ENCODE data around the gene THBD. TPM values are rescaled to one million over a fixed set of nuclear protein-coding genes. Genes with fewer than 3 reads are reported as not detected.

The THBD gene
- total and polyA plus RNA-seq, 4 experiments from 2014 or later = 0.05 to 0.50 (median 0.29) TPM; not detected in 1

DNA sequence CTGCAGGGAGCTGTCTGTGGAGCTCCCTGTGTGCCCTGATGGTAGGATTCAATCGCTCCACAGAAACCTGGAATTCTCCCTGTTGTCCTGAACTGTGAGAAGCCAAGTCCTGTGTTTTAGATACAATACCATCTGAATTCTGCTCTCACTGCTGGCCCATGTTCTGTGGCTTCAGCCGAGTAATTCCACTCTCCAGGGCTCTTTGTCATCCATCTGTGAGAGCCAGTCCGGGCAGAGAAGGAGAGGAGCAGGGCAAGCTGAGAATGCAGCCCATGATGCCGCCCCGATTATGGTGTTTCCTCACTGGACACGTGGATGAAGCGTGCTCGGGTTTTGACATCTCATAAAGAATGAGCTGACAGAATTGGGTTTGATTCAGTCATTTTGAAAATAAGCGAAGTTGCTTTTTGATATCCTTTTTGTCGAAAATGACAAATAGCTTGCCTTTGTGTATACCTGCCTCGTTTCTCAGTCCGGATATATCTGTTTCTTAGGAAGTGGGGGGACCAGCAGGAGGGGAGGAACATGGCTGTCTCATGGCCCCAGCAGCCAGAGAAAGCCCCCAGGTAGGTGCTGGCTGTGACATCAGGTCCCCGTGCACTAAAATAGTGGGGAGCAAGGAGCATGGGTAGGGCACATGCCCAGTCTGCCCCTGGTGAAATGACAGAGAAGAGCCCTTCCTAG lies 44.9 kb upstream of the THBD start:
- Mint-ChIP-seq H3K27ac (no peak overlapping the region), H3K27me3 (peaks cover 1 to 2% of the 10 kb centered on the region in 2 donors), H3K4me3 (no peak overlapping the region), H3K4me1 (no peaks in the 10 kb centered on the region), H3K9me3 (peaks cover 0 to 2% (median 0%) of the 10 kb centered on the region in 8 donors), H3K36me3 (no peaks in the 10 kb centered on the region)
- POLR2A ChIA-PET (ENCODE audit: partially characterized antibody) = no interaction called here
- intact Hi-C loops (cut with micrococcal nuclease) = no loop called here
- CTCF ChIA-PET (ENCODE audit: partially characterized antibody) = no interaction called here
- Histone ChIP-seq H3K4me1 (ENCODE audit: insufficient read depth, low read length) (no peaks in the 10 kb centered on the region), H3K9me3 (ENCODE audit: control insufficient read depth in 1 of 2, low read length in 2 of 2) (no peaks in the 10 kb centered on the region), H3K36me3 (ENCODE audit: insufficient read depth, low read length) (no peaks in the 10 kb centered on the region), H3K27me3 (ENCODE audit: insufficient read depth, low read length) (no peaks in the 10 kb centered on the region), H3K4me3 (ENCODE audit: low read length in 2 of 2) (no peak overlapping the region), H3K27ac (ENCODE audit: low read depth, low read length) (no peak overlapping the region)
- no peak for DNase-seq

DNA sequence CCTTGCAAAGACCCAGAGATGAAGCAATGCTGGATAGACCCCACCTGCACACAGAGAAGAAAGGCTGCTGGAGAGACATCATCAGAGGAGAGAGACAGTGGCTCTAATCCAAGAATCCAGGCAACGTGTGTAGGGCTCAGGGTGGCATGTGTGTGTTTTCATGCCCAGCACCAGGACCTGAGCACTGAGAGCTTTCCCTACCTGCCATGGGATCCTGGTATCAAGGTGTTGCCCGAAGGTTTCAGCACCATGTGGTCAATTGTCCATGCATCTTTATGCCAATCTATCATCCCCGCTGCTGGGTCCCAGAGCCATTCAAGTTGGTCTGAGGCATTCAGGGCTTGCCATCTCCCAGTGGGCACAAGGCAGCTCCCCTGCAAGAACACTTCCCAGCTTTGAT lies 44.1 kb upstream of the THBD start:
- no peak overlapping the region for H3K27ac ChIP-seq (ENCODE audit: low read depth, low read length)
- intact Hi-C loops (cut with micrococcal nuclease) = no loop called here
- H3K27ac Mint-ChIP-seq = no peak overlapping the region
- no peaks in the 10 kb centered on the region for H3K4me1 ChIP-seq (ENCODE audit: insufficient read depth, low read length)
- no peak overlapping the region for H3K4me3 ChIP-seq (ENCODE audit: low read length in 2 of 2)
- no peaks in the 10 kb centered on the region for H3K36me3 ChIP-seq (ENCODE audit: insufficient read depth, low read length)
- POLR2A ChIA-PET (ENCODE audit: partially characterized antibody) = no interaction called here
- H3K27me3 ChIP-seq (ENCODE audit: insufficient read depth, low read length) = no peaks in the 10 kb centered on the region
- H3K36me3 Mint-ChIP-seq = no peaks in the 10 kb centered on the region
- DNase-seq = no peak
- no peaks in the 10 kb centered on the region for H3K9me3 Mint-ChIP-seq
- H3K4me3 Mint-ChIP-seq = no peak overlapping the region
- no peaks in the 10 kb centered on the region for H3K9me3 ChIP-seq (ENCODE audit: control insufficient read depth in 1 of 2, low read length in 2 of 2)
- no peaks in the 10 kb centered on the region for H3K4me1 Mint-ChIP-seq
- peaks cover 1 to 3% of the 10 kb centered on the region in 2 donors for H3K27me3 Mint-ChIP-seq
- CTCF ChIA-PET (ENCODE audit: partially characterized antibody) = no interaction called here

GRCh38 chr20:23092861-23093495 lies 43.5 kb upstream of the THBD start:
- Histone ChIP-seq H3K4me3 (ENCODE audit: low read length in 2 of 2) (no peak overlapping the region), H3K4me1 (ENCODE audit: insufficient read depth, low read length) (no peaks in the 10 kb centered on the region), H3K36me3 (ENCODE audit: insufficient read depth, low read length) (no peaks in the 10 kb centered on the region), H3K9me3 (ENCODE audit: control insufficient read depth in 1 of 2, low read length in 2 of 2) (no peaks in the 10 kb centered on the region), H3K27ac (ENCODE audit: low read depth, low read length) (no peak overlapping the region), H3K27me3 (ENCODE audit: insufficient read depth, low read length) (no peaks in the 10 kb centered on the region)
- Mint-ChIP-seq H3K9me3 (no peaks in the 10 kb centered on the region), H3K36me3 (no peaks in the 10 kb centered on the region), H3K27me3 (peaks cover 1 to 2% of the 10 kb centered on the region in 2 donors), H3K4me1 (no peaks in the 10 kb centered on the region), H3K4me3 (no peak overlapping the region), H3K27ac (no peak overlapping the region)
- intact Hi-C loops (cut with micrococcal nuclease) = no loop called here
- ChIA-PET POLR2A (ENCODE audit: partially characterized antibody) (no interaction called here), CTCF (ENCODE audit: partially characterized antibody) (no interaction called here)
- DNase-seq = no peak

DNA sequence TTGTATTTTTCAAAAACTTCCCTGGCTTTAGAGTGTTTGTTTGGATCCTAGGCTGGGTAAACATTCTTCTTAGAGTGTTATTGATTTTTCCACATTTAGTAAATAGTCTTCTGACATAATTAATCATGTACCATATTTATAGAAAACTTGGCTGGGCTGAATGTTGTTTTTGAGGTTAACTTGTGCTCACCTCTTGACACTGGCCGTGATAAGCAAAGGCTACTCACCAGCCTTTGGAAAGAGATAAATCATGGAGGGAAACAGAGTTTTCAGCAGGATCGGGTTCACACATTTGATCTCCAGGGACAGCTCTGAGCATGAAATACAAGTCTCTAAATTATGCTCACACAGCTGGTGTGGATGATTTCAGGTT lies 42.9 kb upstream of the THBD start:
- Histone ChIP-seq H3K27me3 (ENCODE audit: insufficient read depth, low read length) (no peaks in the 10 kb centered on the region), H3K4me3 (ENCODE audit: low read length in 2 of 2) (no peak overlapping the region), H3K36me3 (ENCODE audit: insufficient read depth, low read length) (no peaks in the 10 kb centered on the region), H3K27ac (ENCODE audit: low read depth, low read length) (no peak overlapping the region), H3K4me1 (ENCODE audit: insufficient read depth, low read length) (peaks cover under 1% of the 10 kb centered on the region), H3K9me3 (ENCODE audit: control insufficient read depth in 1 of 2, low read length in 2 of 2) (no peaks in the 10 kb centered on the region)
- Mint-ChIP-seq H3K36me3 (no peaks in the 10 kb centered on the region), H3K9me3 (no peaks in the 10 kb centered on the region), H3K4me3 (no peak overlapping the region), H3K27me3 (peaks cover 2 to 4% of the 10 kb centered on the region in 2 donors), H3K4me1 (peaks cover 0 to 5% (median 1%) of the 10 kb centered on the region in 4 donors), H3K27ac (no peak overlapping the region)
- intact Hi-C loops (cut with micrococcal nuclease) = no loop called here
- DNase-seq = no peak
- ChIA-PET POLR2A (ENCODE audit: partially characterized antibody) (no interaction called here), CTCF (ENCODE audit: partially characterized antibody) (no interaction called here)

DNA sequence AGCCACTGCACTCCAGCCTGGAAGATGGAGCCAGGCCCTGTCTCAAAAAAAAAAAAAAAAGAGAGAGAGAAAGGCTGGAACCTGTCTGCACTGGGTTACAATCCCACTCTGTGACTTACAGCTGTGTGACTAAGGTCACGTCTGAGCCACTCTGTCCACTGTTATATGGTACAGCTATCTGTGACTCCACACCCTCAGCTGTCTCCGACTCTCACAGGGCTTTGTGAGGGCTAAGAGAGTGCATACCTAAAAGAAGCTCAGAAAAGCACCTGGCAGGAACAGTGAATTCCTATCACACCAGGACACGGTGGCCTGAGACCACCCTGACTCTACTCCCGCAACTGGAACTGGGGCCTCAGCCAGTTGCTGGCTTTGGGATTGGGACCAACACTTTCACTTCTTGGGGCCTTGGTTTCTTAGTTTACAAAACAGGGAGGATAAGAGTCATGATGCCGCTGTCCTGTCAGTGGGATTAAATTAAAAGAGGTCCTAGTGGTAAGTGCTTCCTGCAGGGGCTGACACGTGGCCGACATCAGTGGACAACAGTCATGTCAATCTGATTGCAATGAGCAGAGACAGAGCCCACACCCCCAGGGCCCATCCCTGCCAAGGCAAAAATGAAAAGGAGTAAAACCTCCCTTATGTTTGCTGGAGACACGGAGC lies 42.4 kb upstream of the THBD start:
- Histone ChIP-seq H3K36me3 (ENCODE audit: insufficient read depth, low read length) (no peaks in the 10 kb centered on the region), H3K27ac (ENCODE audit: low read depth, low read length) (no peak overlapping the region), H3K4me1 (ENCODE audit: insufficient read depth, low read length) (peaks cover 5% of the 10 kb centered on the region), H3K27me3 (ENCODE audit: insufficient read depth, low read length) (no peaks in the 10 kb centered on the region), H3K4me3 (ENCODE audit: low read length in 2 of 2) (no peak overlapping the region), H3K9me3 (ENCODE audit: control insufficient read depth in 1 of 2, low read length in 2 of 2) (no peaks in the 10 kb centered on the region)
- Mint-ChIP-seq H3K27me3 (peaks cover 2 to 4% of the 10 kb centered on the region in 2 donors), H3K4me1 (peaks cover 0 to 11% (median 1%) of the 10 kb centered on the region in 4 donors), H3K27ac (no peak overlapping the region), H3K4me3 (no peak overlapping the region), H3K9me3 (no peaks in the 10 kb centered on the region), H3K36me3 (no peaks in the 10 kb centered on the region)
- CTCF ChIA-PET (ENCODE audit: partially characterized antibody) = no interaction called here
- POLR2A ChIA-PET (ENCODE audit: partially characterized antibody) = no interaction called here
- intact Hi-C loops (cut with micrococcal nuclease) = no loop called here
- DNase-seq = no peak

GRCh38 chr20:23090878-23091277 lies 41.4 kb upstream of the THBD start:
- POLR2A ChIA-PET (ENCODE audit: partially characterized antibody) = no interaction called here

DNA sequence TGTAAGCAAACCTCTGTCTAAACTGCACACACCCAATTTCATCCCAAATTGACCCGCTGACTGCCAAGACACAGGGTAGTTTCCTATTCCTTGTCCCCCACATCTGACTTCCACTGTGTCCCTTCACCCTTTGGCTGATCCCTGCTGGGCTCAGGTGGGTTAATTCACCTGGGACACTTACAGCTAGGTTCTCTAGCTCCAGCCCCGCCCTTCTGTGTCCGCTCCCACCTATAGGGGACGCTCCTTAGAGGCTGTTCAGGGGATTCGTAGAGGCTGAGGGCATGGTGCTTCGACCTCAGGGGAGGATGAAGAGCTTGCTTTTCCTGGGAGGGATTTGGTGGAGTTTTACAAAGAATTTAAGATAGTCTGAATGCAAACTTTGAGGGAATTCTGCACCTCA lies 40.7 kb upstream of the THBD start:
- peaks cover 13% of the 10 kb centered on the region for H3K4me1 ChIP-seq (ENCODE audit: insufficient read depth, low read length)
- H3K27me3 ChIP-seq (ENCODE audit: insufficient read depth, low read length) = no peaks in the 10 kb centered on the region
- Mint-ChIP-seq H3K4me1 (peaks cover 2 to 20% (median 8%) of the 10 kb centered on the region in 4 donors), H3K27ac (no peak overlapping the region), H3K36me3 (no peaks in the 10 kb centered on the region), H3K9me3 (no peaks in the 10 kb centered on the region), H3K4me3 (no peak overlapping the region), H3K27me3 (peaks cover 2 to 4% of the 10 kb centered on the region in 2 donors)
- no peaks in the 10 kb centered on the region for H3K9me3 ChIP-seq (ENCODE audit: control insufficient read depth in 1 of 2, low read length in 2 of 2)
- no peak overlapping the region for H3K4me3 ChIP-seq (ENCODE audit: low read length in 2 of 2)
- H3K27ac ChIP-seq (ENCODE audit: low read depth, low read length) = no peak overlapping the region
- H3K36me3 ChIP-seq (ENCODE audit: insufficient read depth, low read length) = no peaks in the 10 kb centered on the region
- DNase-seq = no peak
- intact Hi-C loops (cut with micrococcal nuclease) = no loop called here
- CTCF ChIA-PET (ENCODE audit: partially characterized antibody) = no interaction called here
- POLR2A ChIA-PET (ENCODE audit: partially characterized antibody) = no interaction called here

More at GRCh38 chr20:23090878-23091277, 41.4 kb upstream of the THBD start:
- H3K27me3 ChIP-seq (ENCODE audit: insufficient read depth, low read length) = no peaks in the 10 kb centered on the region
- intact Hi-C loops (cut with micrococcal nuclease) = no loop called here
- no peaks in the 10 kb centered on the region for H3K36me3 ChIP-seq (ENCODE audit: insufficient read depth, low read length)
- Mint-ChIP-seq H3K4me1 (peaks cover 2 to 20% (median 8%) of the 10 kb centered on the region in 4 donors), H3K27me3 (peaks cover 2 to 4% of the 10 kb centered on the region in 2 donors), H3K9me3 (no peaks in the 10 kb centered on the region), H3K4me3 (no peak overlapping the region), H3K27ac (no peak overlapping the region), H3K36me3 (no peaks in the 10 kb centered on the region)
- DNase-seq = no peak
- CTCF ChIA-PET (ENCODE audit: partially characterized antibody) = no interaction called here
- no peaks in the 10 kb centered on the region for H3K9me3 ChIP-seq (ENCODE audit: control insufficient read depth in 1 of 2, low read length in 2 of 2)
- no peak overlapping the region for H3K27ac ChIP-seq (ENCODE audit: low read depth, low read length)
- H3K4me1 ChIP-seq (ENCODE audit: insufficient read depth, low read length) = peaks cover 13% of the 10 kb centered on the region
- H3K4me3 ChIP-seq (ENCODE audit: low read length in 2 of 2) = no peak overlapping the region
